Fibroblast of lung (primary cell): ENCODE data around the gene RPS16.

Experiments used
- CTCF ChIP-seq, 2 donors: IDR thresholded peaks in 1 of 2; conservative IDR thresholded peaks in 1 of 2; 1 replicate in 1 of 2; 2 replicates in 1 of 2; pipeline ENCODE4 v1.5.1; 2011 to 2012; ENCODE audit warnings: low read length in 2 of 2, control low read depth in 1 of 2, inconsistent platforms in 1 of 2, low read depth in 1 of 2, mild to moderate bottlenecking in 1 of 2
- EZH2 ChIP-seq: IDR thresholded peaks from 2 replicates; pipeline ENCODE4 v1.5.1; 2012; ENCODE audit warnings: low read length, control low read depth, mild to moderate bottlenecking; ENCODE audit errors: missing control alignments

DNA sequence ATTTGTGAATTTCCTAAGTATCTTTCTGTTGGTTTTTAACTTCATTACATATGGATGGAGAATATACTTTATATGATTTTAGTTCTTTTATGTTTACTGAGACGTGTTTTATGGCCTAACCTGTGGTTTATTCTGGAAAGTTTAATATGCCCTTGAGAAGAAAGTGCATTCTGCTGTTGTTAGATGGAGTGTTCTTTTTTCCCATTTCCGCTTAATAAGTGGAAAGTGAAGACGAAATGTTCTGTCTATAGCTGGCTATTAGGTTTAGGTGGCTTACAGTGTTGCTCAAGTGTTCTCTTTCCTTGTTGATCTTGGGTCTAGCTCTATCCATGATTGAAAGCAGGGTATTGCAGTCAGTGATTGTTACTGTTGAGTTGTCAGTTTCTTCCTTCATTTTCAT is 27.7 kb upstream of the RPS16 start:
- TF ChIP-seq CTCF (conservative IDR thresholded peaks at IDR 0.05 in 1 of 2, IDR thresholded peaks at IDR 0.05 in 1 of 2; ENCODE audit: low read depth in 1 of 2, low read length in 2 of 2) = no peak
- TF ChIP-seq EZH2 = no peak
